Mucosa of gallbladder (tissue), 1 donor: ENCODE results near the gene GTPBP4. TPM values are rescaled to one million over a fixed set of nuclear protein-coding genes. Genes with fewer than 3 reads are reported as not detected.
"Not testable (repeated sequence)": the region's sequence is repeated elsewhere in the genome, so short reads cannot be mapped to it uniquely, and the experiment has no call there.

ENCODE experiments used
- DNase-seq: peaks from one replicate; pipeline ENCODE4 v3.0.0-alpha.2; 2020; ENCODE audit warnings: low spot score
- total RNA-seq: library from RNA; stranded (reverse); gene quantifications from one replicate; pipeline ENCODE4 v1.2.1, GENCODE V29; 2021
- donor health status: DM: no; HTN: no; CAD: no.

The GTPBP4 gene
- total RNA-seq, 1 donor from 2014 or later = 23.7 TPM

- DNase-seq = no peak
Observed at GRCh38 chr10:1024103-1024502, 35.9 kb downstream of the GTPBP4 start.

- no peak for DNase-seq
Observed at GRCh38 chr10:1025683-1026082, 37.4 kb downstream of the GTPBP4 start, which contains the start of gene IDI2. Gene IDI2 (minus strand): TSS chr10:1025859. CDS start chr10:1024723, 1,136 bp downstream.

GRCh38 chr10:1026578-1026977 is 38.3 kb downstream of the GTPBP4 start:
- DNase-seq = no peak

GRCh38 chr10:1029838-1030237 is 41.6 kb downstream of the GTPBP4 start:
- DNase-seq = no peak

- no peak for DNase-seq
Observed at GRCh38 chr10:1033601-1034000, 45.4 kb downstream of the GTPBP4 start.

GRCh38 chr10:1034758-1035157 is 46.5 kb downstream of the GTPBP4 start:
- no peak for DNase-seq

- no peak for DNase-seq
Observed at GRCh38 chr10:1035201-1035600, 47.0 kb downstream of the GTPBP4 start.

GRCh38 chr10:1036341-1036791 is 48.1 kb downstream of the GTPBP4 start:
- DNase-seq = no peak

GRCh38 chr10:1037098-1037497 is 48.9 kb downstream of the GTPBP4 start:
- DNase-seq = no peak

GRCh38 chr10:1038769-1039168 is 50.5 kb downstream of the GTPBP4 start:
- DNase-seq = not testable (repeated sequence)

- DNase-seq = no peak
Observed at GRCh38 chr10:1040133-1040532, 51.9 kb downstream of the GTPBP4 start.

GRCh38 chr10:1041514-1041913 is 53.3 kb downstream of the GTPBP4 start:
- DNase-seq = no peak

- DNase-seq = peak; percentile 21
Observed at GRCh38 chr10:1043532-1043995, 55.3 kb downstream of the GTPBP4 start.

GRCh38 chr10:1044146-1044545 is 55.9 kb downstream of the GTPBP4 start:
- DNase-seq = no peak

- no peak for DNase-seq
Observed at GRCh38 chr10:1044964-1045363, 56.7 kb downstream of the GTPBP4 start.

- DNase-seq = no peak
Observed at GRCh38 chr10:1045415-1045814, 57.2 kb downstream of the GTPBP4 start.

GRCh38 chr10:1047937-1048336 is 59.7 kb downstream of the GTPBP4 start:
- DNase-seq = no peak

- DNase-seq = peak; percentile 33
Observed at GRCh38 chr10:1048349-1048731, 60.1 kb downstream of the GTPBP4 start.

- DNase-seq = peak; percentile 98
Observed at GRCh38 chr10:1048732-1049424, 60.6 kb downstream of the GTPBP4 start, which contains the start of gene IDI1. Gene IDI1 (minus strand): TSS chr10:1049119. CDS start chr10:1049003, 116 bp downstream.

GRCh38 chr10:1049425-1049958 is 61.3 kb downstream of the GTPBP4 start:
- DNase-seq = no peak

GRCh38 chr10:1050145-1050544 is 61.9 kb downstream of the GTPBP4 start:
- no peak for DNase-seq

- no peak for DNase-seq
Observed at GRCh38 chr10:1050554-1050953, 62.3 kb downstream of the GTPBP4 start.

GRCh38 chr10:1054684-1055083 is 66.5 kb downstream of the GTPBP4 start:
- no peak for DNase-seq
